ENCODE measurements around the gene RASSF3. TPM values are rescaled to one million over a fixed set of nuclear protein-coding genes. Genes with fewer than 3 reads are reported as not detected.
"Not testable (repeated sequence)": the region's sequence is repeated elsewhere in the genome, so short reads cannot be mapped to it uniquely, and the experiment has no call there.

Gene RASSF3
- total RNA-seq, 1 donor from 2014 or later, result 35.8 TPM

- intact Hi-C loops (cut with micrococcal nuclease), result loop anchor here (1.0 to 5.0 kb wide), 3 partner anchors 12 to 224 kb away; no protein-coding TSS in a partner anchor
- Mint-ChIP-seq H3K27me3 (ENCODE audit: low read depth) (no peaks in the 10 kb centered on the region), H3K9me3 (no peaks in the 10 kb centered on the region), H3K27ac (peak overlapping the region; percentile 72), H3K36me3 (ENCODE audit: low read depth) (peaks cover 35% of the 10 kb centered on the region), H3K4me3 (ENCODE audit: low read depth) (no peak overlapping the region), H3K4me1 (ENCODE audit: low read depth) (peaks cover 67% of the 10 kb centered on the region)
- DNase-seq (ENCODE audit: low spot score), result no peak
Observed at GRCh38 chr12:64681200-64682052, 71.1 kb downstream of the RASSF3 start.

GRCh38 chr12:64682572-64683277 lies 72.4 kb downstream of the RASSF3 start:
- H3K4me1 Mint-ChIP-seq (ENCODE audit: low read depth), result peaks cover 62% of the 10 kb centered on the region
- peaks cover 45% of the 10 kb centered on the region for H3K36me3 Mint-ChIP-seq (ENCODE audit: low read depth)
- DNase-seq (ENCODE audit: low spot score), result no peak
- H3K27ac Mint-ChIP-seq, result no peak overlapping the region
- no peaks in the 10 kb centered on the region for H3K9me3 Mint-ChIP-seq
- no peaks in the 10 kb centered on the region for H3K27me3 Mint-ChIP-seq (ENCODE audit: low read depth)
- intact Hi-C loops (cut with micrococcal nuclease), result loop anchor here (5.0 kb wide), 1 partner anchor 225 kb away; no protein-coding TSS in a partner anchor
- H3K4me3 Mint-ChIP-seq (ENCODE audit: low read depth), result no peak overlapping the region

- intact Hi-C loops (cut with micrococcal nuclease), result loop anchor here (2.0 to 5.0 kb wide), 2 partner anchors 73 to 227 kb away; partner anchors contain the start of gene RASSF3
- Mint-ChIP-seq H3K27ac (peak overlapping the region; percentile 63), H3K4me3 (ENCODE audit: low read depth) (no peak overlapping the region), H3K36me3 (ENCODE audit: low read depth) (peaks cover 58% of the 10 kb centered on the region), H3K27me3 (ENCODE audit: low read depth) (no peaks in the 10 kb centered on the region), H3K9me3 (no peaks in the 10 kb centered on the region), H3K4me1 (ENCODE audit: low read depth) (peaks cover 67% of the 10 kb centered on the region)
- DNase-seq (ENCODE audit: low spot score), result no peak
Observed at GRCh38 chr12:64683816-64684543, 73.7 kb downstream of the RASSF3 start.

GRCh38 chr12:64685050-64685449 lies 74.8 kb downstream of the RASSF3 start:
- H3K36me3 Mint-ChIP-seq (ENCODE audit: low read depth), result peaks cover 58% of the 10 kb centered on the region
- peaks cover 58% of the 10 kb centered on the region for H3K4me1 Mint-ChIP-seq (ENCODE audit: low read depth)
- no peaks in the 10 kb centered on the region for H3K27me3 Mint-ChIP-seq (ENCODE audit: low read depth)
- intact Hi-C loops (cut with micrococcal nuclease), result loop anchor here (2.0 kb wide), 1 partner anchor 74 kb away; the partner anchor contains the start of gene RASSF3
- H3K9me3 Mint-ChIP-seq, result no peaks in the 10 kb centered on the region
- H3K27ac Mint-ChIP-seq, result peak overlapping the region; percentile 56
- no peak for DNase-seq (ENCODE audit: low spot score)
- H3K4me3 Mint-ChIP-seq (ENCODE audit: low read depth), result no peak overlapping the region

DNA sequence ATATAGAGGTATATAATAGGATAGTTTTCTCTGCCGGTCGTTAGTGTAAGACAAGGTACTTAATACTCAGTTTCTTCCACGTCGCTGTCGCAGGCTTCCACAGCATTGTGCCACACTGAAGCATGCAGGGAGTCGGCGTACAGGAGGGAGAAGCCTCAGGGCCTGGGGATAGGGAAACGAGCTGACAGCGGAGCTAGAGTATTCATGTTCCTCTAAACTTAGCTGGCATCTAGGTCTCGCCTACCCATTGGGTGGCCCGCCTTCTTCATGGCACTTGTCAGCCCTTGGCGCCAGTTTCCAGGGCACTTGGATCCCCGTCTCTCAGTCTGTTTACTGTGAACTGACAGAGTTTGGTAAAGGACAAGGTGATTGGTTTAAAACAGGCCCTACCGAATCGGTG lies 75.3 kb downstream of the RASSF3 start:
- DNase-seq (ENCODE audit: low spot score), result no peak
- Mint-ChIP-seq H3K27ac (peak overlapping the region; percentile 56), H3K27me3 (ENCODE audit: low read depth) (no peaks in the 10 kb centered on the region), H3K4me1 (ENCODE audit: low read depth) (peaks cover 57% of the 10 kb centered on the region), H3K9me3 (no peaks in the 10 kb centered on the region), H3K36me3 (ENCODE audit: low read depth) (peaks cover 58% of the 10 kb centered on the region), H3K4me3 (ENCODE audit: low read depth) (no peak overlapping the region)
- intact Hi-C loops (cut with micrococcal nuclease), result loop anchor here (2.0 kb wide), 1 partner anchor 75 kb away; the partner anchor contains the start of gene RASSF3

DNA sequence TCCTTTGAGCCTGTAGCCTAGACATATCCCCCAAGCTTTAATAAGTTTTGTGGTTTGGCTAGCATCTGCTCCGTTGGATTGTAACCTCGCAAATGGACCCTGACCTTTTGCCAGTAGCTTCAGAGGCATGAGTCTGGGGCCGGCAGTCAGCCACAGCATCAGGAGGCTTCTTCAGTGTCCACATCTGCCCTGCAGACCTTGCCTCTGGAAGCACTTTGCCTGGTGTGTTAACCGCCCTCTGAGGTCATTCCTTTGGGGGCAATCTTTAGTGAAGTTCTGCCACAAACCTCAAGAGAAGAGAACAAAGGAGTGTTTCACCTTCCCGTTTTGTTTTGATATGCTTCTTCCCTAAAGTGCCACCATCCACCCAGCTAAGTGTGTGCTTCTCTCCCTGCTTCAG lies 77.5 kb downstream of the RASSF3 start:
- Mint-ChIP-seq H3K4me1 (ENCODE audit: low read depth) (peaks cover 45% of the 10 kb centered on the region), H3K27me3 (ENCODE audit: low read depth) (no peaks in the 10 kb centered on the region), H3K36me3 (ENCODE audit: low read depth) (peaks cover 63% of the 10 kb centered on the region), H3K4me3 (ENCODE audit: low read depth) (peak overlapping the region; percentile 5), H3K9me3 (no peaks in the 10 kb centered on the region), H3K27ac (peak overlapping the region; percentile 51)
- intact Hi-C loops (cut with micrococcal nuclease), result no loop called here
- DNase-seq (ENCODE audit: low spot score), result no peak

DNA sequence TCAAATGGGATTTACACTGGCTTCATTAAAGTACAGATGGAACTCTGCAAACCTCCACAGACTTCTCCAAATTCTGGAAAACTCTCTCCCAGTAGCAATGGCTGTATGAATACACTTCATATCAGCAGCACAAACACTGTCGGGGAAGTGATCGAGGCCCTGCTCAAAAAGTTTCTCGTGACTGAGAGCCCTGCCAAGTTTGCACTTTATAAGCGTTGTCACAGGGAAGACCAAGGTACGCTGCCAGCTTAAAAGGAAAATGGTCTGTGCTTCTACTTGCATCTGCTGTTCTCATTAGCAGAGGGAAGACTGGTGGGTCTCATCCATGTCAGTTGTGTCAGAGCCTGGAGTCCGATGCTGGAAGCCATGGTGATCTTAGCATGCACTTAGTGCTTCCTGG lies 77.9 kb downstream of the RASSF3 start:
- H3K4me3 Mint-ChIP-seq (ENCODE audit: low read depth), result no peak overlapping the region
- peaks cover 67% of the 10 kb centered on the region for H3K36me3 Mint-ChIP-seq (ENCODE audit: low read depth)
- peaks cover 41% of the 10 kb centered on the region for H3K4me1 Mint-ChIP-seq (ENCODE audit: low read depth)
- intact Hi-C loops (cut with micrococcal nuclease), result no loop called here
- H3K27ac Mint-ChIP-seq, result no peak overlapping the region
- H3K9me3 Mint-ChIP-seq, result no peaks in the 10 kb centered on the region
- H3K27me3 Mint-ChIP-seq (ENCODE audit: low read depth), result no peaks in the 10 kb centered on the region
- no peak for DNase-seq (ENCODE audit: low spot score)

DNA sequence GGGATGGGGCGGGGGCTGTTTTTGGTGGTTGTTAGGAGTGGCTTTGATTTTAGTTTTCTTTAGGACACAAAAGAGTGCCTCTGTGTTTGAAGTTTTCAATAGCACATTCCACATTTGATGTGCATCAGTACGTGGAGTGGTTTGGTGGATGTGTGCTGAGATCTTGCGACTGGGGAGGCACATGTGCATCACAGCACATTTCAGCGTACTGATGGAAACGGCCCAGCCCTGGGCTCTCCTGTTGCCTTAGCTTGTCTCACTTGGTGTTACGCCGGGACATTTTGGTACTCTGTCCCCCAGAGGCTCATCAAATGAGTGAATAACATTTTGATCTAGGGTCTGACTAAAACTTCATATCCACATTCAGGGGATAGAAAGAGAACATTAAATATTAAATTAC lies 78.4 kb downstream of the RASSF3 start:
- Mint-ChIP-seq H3K27me3 (ENCODE audit: low read depth) (no peaks in the 10 kb centered on the region), H3K36me3 (ENCODE audit: low read depth) (peaks cover 68% of the 10 kb centered on the region), H3K27ac (peak overlapping the region; percentile 19), H3K4me3 (ENCODE audit: low read depth) (no peak overlapping the region), H3K4me1 (ENCODE audit: low read depth) (peaks cover 38% of the 10 kb centered on the region), H3K9me3 (no peaks in the 10 kb centered on the region)
- DNase-seq (ENCODE audit: low spot score), result no peak
- intact Hi-C loops (cut with micrococcal nuclease), result no loop called here

- H3K9me3 Mint-ChIP-seq; H3K4me3 Mint-ChIP-seq (ENCODE audit: low read depth); intact Hi-C loops (cut with micrococcal nuclease); DNase-seq (ENCODE audit: low spot score); H3K27ac Mint-ChIP-seq; H3K27me3 Mint-ChIP-seq (ENCODE audit: low read depth): not testable (repeated sequence)
- Mint-ChIP-seq H3K36me3 (ENCODE audit: low read depth) (peaks cover 67% of the 10 kb centered on the region), H3K4me1 (ENCODE audit: low read depth) (peaks cover 37% of the 10 kb centered on the region)
Observed at GRCh38 chr12:64690236-64690635, 79.9 kb downstream of the RASSF3 start.

DNA sequence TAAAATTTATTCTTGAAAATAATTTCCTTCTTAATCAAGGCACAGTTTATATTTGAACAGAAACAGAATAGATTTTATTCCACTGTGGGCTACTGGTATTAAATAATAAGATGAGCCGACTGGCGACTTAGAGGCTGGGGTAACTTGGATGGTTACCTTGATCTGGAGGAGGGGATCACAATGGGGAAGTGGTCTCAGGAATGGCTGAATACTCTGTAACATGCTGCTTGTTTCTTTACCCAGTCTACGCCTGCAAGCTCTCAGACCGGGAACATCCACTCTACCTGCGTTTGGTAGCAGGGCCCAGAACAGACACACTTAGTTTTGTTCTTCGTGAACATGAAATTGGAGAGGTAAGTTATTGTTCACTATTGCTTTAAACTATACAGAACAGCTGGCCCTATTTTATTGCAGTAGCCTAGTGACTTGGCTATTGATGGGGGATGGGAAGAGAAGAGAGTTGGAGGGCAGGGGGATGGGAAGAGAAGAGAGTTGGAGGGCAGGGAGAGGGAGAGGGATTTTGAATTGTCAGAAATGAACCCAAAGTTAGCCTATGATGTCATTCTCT lies 81.0 kb downstream of the RASSF3 start:
- Mint-ChIP-seq H3K27ac (no peak overlapping the region), H3K4me1 (ENCODE audit: low read depth) (peaks cover 35% of the 10 kb centered on the region), H3K27me3 (ENCODE audit: low read depth) (no peaks in the 10 kb centered on the region), H3K36me3 (ENCODE audit: low read depth) (peaks cover 60% of the 10 kb centered on the region), H3K4me3 (ENCODE audit: low read depth) (no peak overlapping the region), H3K9me3 (no peaks in the 10 kb centered on the region)
- no peak for DNase-seq (ENCODE audit: low spot score)
- intact Hi-C loops (cut with micrococcal nuclease), result no loop called here

DNA sequence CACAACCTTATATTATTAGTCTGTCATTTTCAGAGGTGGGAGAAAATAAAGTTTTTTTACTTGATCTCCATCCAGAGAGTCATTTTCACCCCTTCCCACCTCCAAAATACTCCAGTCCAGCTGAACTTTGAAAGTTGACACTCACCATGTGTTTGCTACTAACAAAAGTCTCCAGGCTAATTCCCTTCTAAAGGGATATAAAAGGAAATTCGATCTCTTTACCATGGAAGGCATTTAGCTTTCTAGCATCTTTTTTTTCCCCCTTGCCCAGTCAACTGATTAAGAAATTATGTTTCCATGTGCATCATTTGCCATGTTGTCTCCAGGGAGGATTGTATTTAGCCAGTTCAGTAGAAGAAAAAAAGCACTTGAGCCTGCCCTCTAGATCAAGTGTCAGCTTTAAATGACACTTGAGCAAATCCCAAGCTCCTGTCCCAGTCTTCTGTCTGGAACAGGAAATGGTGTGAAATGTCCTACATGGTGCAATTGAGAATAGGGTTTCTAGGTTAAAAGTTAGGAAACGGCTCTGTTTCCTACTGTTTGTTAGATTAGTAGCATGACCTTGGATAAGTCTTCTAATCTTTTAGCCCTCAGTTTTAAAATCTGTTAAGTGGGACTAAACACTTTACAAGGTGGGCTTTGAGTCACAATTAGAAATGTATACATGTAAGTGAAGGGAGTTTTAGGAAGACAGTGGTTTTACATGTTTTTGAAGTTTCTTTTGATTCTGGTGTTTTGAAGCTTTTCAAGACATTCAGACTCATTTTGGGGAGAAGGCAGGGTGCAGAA lies 81.7 kb downstream of the RASSF3 start:
- Mint-ChIP-seq H3K4me3 (ENCODE audit: low read depth) (no peak overlapping the region), H3K27me3 (ENCODE audit: low read depth) (no peaks in the 10 kb centered on the region)
- intact Hi-C loops (cut with micrococcal nuclease), result no loop called here

More for the DNA sequence above, 81.7 kb downstream of the RASSF3 start:
- no peak for DNase-seq (ENCODE audit: low spot score)
- Mint-ChIP-seq H3K27ac (peak overlapping the region; percentile 9), H3K4me1 (ENCODE audit: low read depth) (peaks cover 39% of the 10 kb centered on the region), H3K9me3 (no peaks in the 10 kb centered on the region), H3K36me3 (ENCODE audit: low read depth) (peaks cover 61% of the 10 kb centered on the region)

Data from activated T-helper 2 cell treated with anti-CD3 and anti-CD28 coated beads, Interferon-gamma antibody, Interleukin-2, Interleukin-4, amounts not matched to agents 10 μg/mL and 5 μg/mL and 100 μg/mL, durations not matched to agents 14 hours and 24 hours and 36 hours (primary cell).